CD14-positive monocyte (primary cell): ENCODE results near the gene RGL1. TPM values are rescaled to one million over a fixed set of nuclear protein-coding genes. Genes with fewer than 3 reads are reported as not detected.

Experiments used
- DNase-seq, 3 donors: peaks; one replicate each; pipeline ENCODE4 v3.0.0-alpha.2; 2011 to 2022
- H2AFZ ChIP-seq: 2 replicates; pipeline ENCODE4 v1.6.0; 2012; ENCODE audit warnings: mild to moderate bottlenecking, low read depth, low read length, inconsistent platforms; ENCODE audit not compliant: insufficient read depth, poor library complexity, severe bottlenecking
- H3K27ac ChIP-seq, 2 donors: 1 replicate in 1 of 2; 2 replicates in 1 of 2; pipeline ENCODE4 v1.5.1; 2012 to 2013; ENCODE audit warnings: low read length in 2 of 2, control low read depth in 1 of 2, inconsistent platforms in 1 of 2, low read depth in 1 of 2, mild to moderate bottlenecking in 1 of 2
- H3K27me3 ChIP-seq, 2 donors: one replicate each; pipeline versions ENCODE4 v1.6.0 to v1.6.1; 2011 to 2013; ENCODE audit warnings: low read length in 2 of 2; ENCODE audit not compliant: control insufficient read depth in 2 of 2, insufficient read depth in 2 of 2
- H3K36me3 ChIP-seq, 2 donors: replicated peaks in 1 of 2; 1 replicate in 1 of 2; 2 replicates in 1 of 2; pipeline versions ENCODE4 v1.5.1 to v1.6.1; 2012 to 2013; ENCODE audit warnings: low read length in 2 of 2, control low read depth in 1 of 2, inconsistent platforms in 1 of 2, mild to moderate bottlenecking in 1 of 2; ENCODE audit not compliant: insufficient read depth in 2 of 2, control insufficient read depth in 1 of 2
- H3K4me1 ChIP-seq, 2 donors: 1 replicate in 1 of 2; 2 replicates in 1 of 2; pipeline versions ENCODE4 v1.5.1 to v1.6.1; 2012 to 2013; ENCODE audit warnings: low read length in 2 of 2, control low read depth in 1 of 2, inconsistent platforms in 1 of 2, mild to moderate bottlenecking in 1 of 2, moderate library complexity in 1 of 2; ENCODE audit not compliant: insufficient read depth in 2 of 2, control insufficient read depth in 1 of 2
- H3K4me2 ChIP-seq: replicated peaks from 2 replicates; pipeline ENCODE3; 2012; ENCODE audit warnings: low read length, moderate library complexity, mild to moderate bottlenecking; ENCODE audit not compliant: poor library complexity, severe bottlenecking; ENCODE audit errors: extremely low read depth
- H3K4me3 ChIP-seq, 3 experiments: fragments of 200-600 bp in 1 of 3; sonication (generic) in 1 of 3; replicated peaks in 1 of 3; 1 replicate in 2 of 3; 2 replicates in 1 of 3; pipeline ENCODE4 v1.5.1; 2011 to 2013; ENCODE audit warnings: low read length in 3 of 3, mild to moderate bottlenecking in 3 of 3, control low read depth in 2 of 3, low read depth in 2 of 3, inconsistent platforms in 1 of 3, moderate library complexity in 1 of 3
- H3K79me2 ChIP-seq: 2 replicates; pipeline ENCODE4 v1.6.0; 2012; ENCODE audit warnings: mild to moderate bottlenecking, control low read depth, inconsistent platforms, low read length, moderate library complexity; ENCODE audit not compliant: insufficient read depth
- H3K9ac ChIP-seq: 2 replicates; pipeline ENCODE4 v1.6.0; 2017; ENCODE audit warnings: low read length, mild to moderate bottlenecking; ENCODE audit not compliant: insufficient read depth, poor library complexity, severe bottlenecking
- H3K9me3 ChIP-seq, 2 donors: replicated peaks in 1 of 2; 1 replicate in 1 of 2; 2 replicates in 1 of 2; pipeline versions ENCODE4 v1.5.1 to v1.6.1; 2012 to 2013; ENCODE audit warnings: low read length in 2 of 2, control low read depth in 1 of 2; ENCODE audit not compliant: control insufficient read depth in 1 of 2, insufficient read depth in 1 of 2
- H4K20me1 ChIP-seq: 2 replicates; pipeline ENCODE4 v1.6.0; 2012; ENCODE audit warnings: mild to moderate bottlenecking, low read length, control low read depth, moderate library complexity; ENCODE audit not compliant: insufficient read depth
- H3K27ac Mint-ChIP-seq, 7 donors: one replicate each; pipeline ENCODE4 v1.8.0; 2020; ENCODE audit warnings: mild to moderate bottlenecking in 7 of 7, mixed read lengths in 7 of 7, moderate library complexity in 6 of 7, inconsistent platforms in 2 of 7
- H3K27me3 Mint-ChIP-seq, 3 donors: one replicate each; pipeline ENCODE4 v1.8.0; 2021 to 2022; ENCODE audit warnings: low read depth in 3 of 3, mild to moderate bottlenecking in 3 of 3, mixed read lengths in 3 of 3, moderate library complexity in 3 of 3, inconsistent platforms in 1 of 3
- H3K36me3 Mint-ChIP-seq, 2 donors: one replicate each; pipeline ENCODE4 v1.8.0; 2020; ENCODE audit warnings: mixed read lengths in 2 of 2, inconsistent platforms in 1 of 2, mild to moderate bottlenecking in 1 of 2
- H3K4me1 Mint-ChIP-seq: one replicate; pipeline ENCODE4 v1.8.0; 2020; ENCODE audit warnings: mild to moderate bottlenecking, mixed read lengths
- H3K4me3 Mint-ChIP-seq, 2 donors: one replicate each; pipeline ENCODE4 v1.8.0; 2020; ENCODE audit warnings: mild to moderate bottlenecking in 2 of 2, mixed read lengths in 2 of 2, moderate library complexity in 1 of 2
- H3K9me3 Mint-ChIP-seq, 7 donors: one replicate each; pipeline ENCODE4 v1.8.0; 2020 to 2022; ENCODE audit warnings: mixed read lengths in 7 of 7, mild to moderate bottlenecking in 6 of 7, moderate library complexity in 6 of 7, inconsistent platforms in 2 of 7
- intact Hi-C, 2 donors: fragments of 100-400 bp; cut with micrococcal nuclease; formaldehyde crosslinking; loops; one replicate each; pipeline versions ENCODE4 v1.15.0 to v1.15.1; 2023
- polyA plus RNA-seq, 3 donors: library from polyadenylated mRNA; depleted of rRNA in 1 of 3; unstranded in 2 of 3; stranded (reverse) in 1 of 3; fragments of 300-500 nt in 2 of 3; fragments of >200 nt in 1 of 3; fragmentation: Illumina TruSeq in 2 of 3; gene quantifications; 1 replicate in 2 of 3; 2 replicates in 1 of 3; pipeline ENCODE4 v1.2.3, GENCODE V29; 2012 to 2021
- TF ChIP-seq, protein P1 (sequence below): fragments of 200-600 bp; IDR thresholded peaks from one replicate; pipeline ENCODE4 v1.8.0; 2022; ENCODE audit warnings: antibody characterized with exemption, mild to moderate bottlenecking

The RGL1 gene
- polyA plus RNA-seq, 3 donors: 1.2 to 3.3 (median 2.0) TPM

DNA sequence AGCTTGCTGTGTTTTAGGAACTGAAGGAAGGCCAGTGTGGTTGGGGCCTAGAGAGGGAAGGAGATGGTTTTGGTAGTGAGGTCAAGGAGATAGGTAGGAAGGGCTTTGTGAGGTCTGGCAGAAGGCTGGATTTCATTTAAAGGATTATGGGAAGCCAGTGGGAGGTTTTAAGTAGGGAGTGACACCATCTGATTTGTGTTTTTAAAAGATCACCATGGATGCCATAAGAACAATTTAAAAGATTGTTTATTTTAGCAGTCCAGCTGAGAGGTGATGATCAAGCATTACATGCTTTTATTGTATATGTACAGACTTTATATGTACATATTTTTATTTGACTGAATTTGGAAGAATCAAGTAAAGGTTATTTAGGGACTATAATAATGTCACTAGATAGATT, 26.4 kb downstream of the RGL1 start:
- H3K27ac Mint-ChIP-seq: no peak overlapping the region
- no peak for DNase-seq
- TF ChIP-seq, protein P1, sequence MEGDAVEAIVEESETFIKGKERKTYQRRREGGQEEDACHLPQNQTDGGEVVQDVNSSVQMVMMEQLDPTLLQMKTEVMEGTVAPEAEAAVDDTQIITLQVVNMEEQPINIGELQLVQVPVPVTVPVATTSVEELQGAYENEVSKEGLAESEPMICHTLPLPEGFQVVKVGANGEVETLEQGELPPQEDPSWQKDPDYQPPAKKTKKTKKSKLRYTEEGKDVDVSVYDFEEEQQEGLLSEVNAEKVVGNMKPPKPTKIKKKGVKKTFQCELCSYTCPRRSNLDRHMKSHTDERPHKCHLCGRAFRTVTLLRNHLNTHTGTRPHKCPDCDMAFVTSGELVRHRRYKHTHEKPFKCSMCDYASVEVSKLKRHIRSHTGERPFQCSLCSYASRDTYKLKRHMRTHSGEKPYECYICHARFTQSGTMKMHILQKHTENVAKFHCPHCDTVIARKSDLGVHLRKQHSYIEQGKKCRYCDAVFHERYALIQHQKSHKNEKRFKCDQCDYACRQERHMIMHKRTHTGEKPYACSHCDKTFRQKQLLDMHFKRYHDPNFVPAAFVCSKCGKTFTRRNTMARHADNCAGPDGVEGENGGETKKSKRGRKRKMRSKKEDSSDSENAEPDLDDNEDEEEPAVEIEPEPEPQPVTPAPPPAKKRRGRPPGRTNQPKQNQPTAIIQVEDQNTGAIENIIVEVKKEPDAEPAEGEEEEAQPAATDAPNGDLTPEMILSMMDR: no peak

GRCh38 chr1:183832459-183832858, 27.5 kb downstream of the RGL1 start:
- Mint-ChIP-seq H3K27me3 (peaks cover 0 to 3% (median 2%) of the 10 kb centered on the region in 3 donors), H3K36me3 (no peaks in the 10 kb centered on the region), H3K4me1 (peaks cover 4% of the 10 kb centered on the region), H3K4me3 (no peak overlapping the region), H3K27ac (no peak overlapping the region), H3K9me3 (no peaks in the 10 kb centered on the region)
- Histone ChIP-seq H3K4me3 (no peak overlapping the region), H4K20me1 (no peaks in the 10 kb centered on the region), H3K27me3 (no peaks in the 10 kb centered on the region), H3K4me1 (no peaks in the 10 kb centered on the region), H3K9ac (no peak overlapping the region), H3K9me3 (no peaks in the 10 kb centered on the region), H3K36me3 (no peaks in the 10 kb centered on the region), H3K4me2 (no peak overlapping the region), H3K27ac (no peak overlapping the region), H2AFZ (no peak overlapping the region), H3K79me2 (no peaks in the 10 kb centered on the region)
- peak; percentile 4 to 36 (median 27) for DNase-seq
- TF ChIP-seq, protein P1: no peak
- intact Hi-C loops: no loop called here

More for the DNA sequence above, 26.4 kb downstream of the RGL1 start:
- no peak overlapping the region for H3K9ac ChIP-seq
- H3K4me3 Mint-ChIP-seq: no peak overlapping the region
- no peak overlapping the region for H3K27ac ChIP-seq
- no peaks in the 10 kb centered on the region for H3K36me3 Mint-ChIP-seq
- H4K20me1 ChIP-seq: no peaks in the 10 kb centered on the region
- H3K4me1 ChIP-seq: no peaks in the 10 kb centered on the region
- no peak overlapping the region for H3K4me3 ChIP-seq
- peaks cover 0 to 3% (median 2%) of the 10 kb centered on the region in 3 donors for H3K27me3 Mint-ChIP-seq
- H3K4me2 ChIP-seq: no peak overlapping the region
- H3K36me3 ChIP-seq: no peaks in the 10 kb centered on the region
- no peak overlapping the region for H2AFZ ChIP-seq
- H3K4me1 Mint-ChIP-seq: peaks cover 4% of the 10 kb centered on the region
- H3K79me2 ChIP-seq: no peaks in the 10 kb centered on the region
- no peaks in the 10 kb centered on the region for H3K9me3 ChIP-seq
- intact Hi-C loops: no loop called here
- H3K9me3 Mint-ChIP-seq: no peaks in the 10 kb centered on the region
- no peaks in the 10 kb centered on the region for H3K27me3 ChIP-seq
